ENCODE measurements around the gene PROSER3. TPM values are rescaled to one million over a fixed set of nuclear protein-coding genes. Genes with fewer than 3 reads are reported as not detected.
"Not testable (repeated sequence)": the region's sequence is repeated elsewhere in the genome, so short reads cannot be mapped to it uniquely, and the experiment has no call there.

The PROSER3 gene
- polyA plus RNA-seq, 1 experiment, result 5.2 TPM

DNA sequence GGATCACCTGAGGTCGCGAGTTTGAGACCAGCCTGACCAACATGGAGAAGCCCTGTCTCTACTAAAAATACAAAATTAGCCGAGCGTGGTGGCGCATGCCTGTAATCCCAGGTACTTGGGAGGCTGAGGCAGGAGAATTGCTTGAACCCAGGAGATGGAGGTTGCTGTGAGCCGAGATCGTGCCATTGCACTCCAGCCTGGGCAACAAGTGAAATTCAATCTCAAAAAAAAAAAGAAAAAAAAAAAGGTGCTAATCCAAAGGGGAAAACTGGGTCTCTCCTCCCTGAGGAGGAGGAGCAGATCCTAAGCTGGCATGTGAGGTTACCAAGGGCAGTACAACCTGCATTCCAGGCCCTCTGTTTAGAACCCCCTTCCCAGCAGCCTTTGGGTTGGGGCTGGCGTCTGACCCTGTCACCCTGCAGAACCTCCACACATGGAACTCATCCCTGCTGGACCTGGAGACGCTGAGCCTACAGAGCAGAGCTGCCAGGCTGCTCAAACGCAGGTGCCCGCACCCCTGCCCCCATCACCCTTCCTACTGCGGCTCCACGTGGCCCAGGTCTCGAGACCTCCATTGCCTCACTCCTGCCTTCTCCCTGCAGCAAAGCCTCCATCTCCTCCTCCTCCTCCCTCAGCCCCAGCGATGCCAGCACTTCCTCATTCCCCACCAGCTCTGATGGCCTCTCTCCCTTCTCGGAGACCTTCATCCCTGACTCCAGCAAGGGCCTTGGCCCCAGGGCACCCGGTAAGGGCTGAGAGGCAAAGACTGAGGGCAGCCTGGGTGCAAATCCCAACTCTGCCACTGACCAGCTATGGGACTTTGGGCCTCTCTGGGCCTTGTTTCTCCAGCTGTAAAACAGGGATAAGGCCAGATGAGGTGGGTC, 6.7 kb downstream of the PROSER3 start:
- ChIA-PET CTCF (interaction anchor here (0.6 kb wide), 1 partner anchor 70 kb away, joined by 3 read pairs; no protein-coding TSS in a partner anchor), POLR2A (interaction anchor here (1.5 kb wide), 1 partner anchor 7 kb away, joined by 3 read pairs; no protein-coding TSS in a partner anchor)
- TF ChIP-seq, protein P1, sequence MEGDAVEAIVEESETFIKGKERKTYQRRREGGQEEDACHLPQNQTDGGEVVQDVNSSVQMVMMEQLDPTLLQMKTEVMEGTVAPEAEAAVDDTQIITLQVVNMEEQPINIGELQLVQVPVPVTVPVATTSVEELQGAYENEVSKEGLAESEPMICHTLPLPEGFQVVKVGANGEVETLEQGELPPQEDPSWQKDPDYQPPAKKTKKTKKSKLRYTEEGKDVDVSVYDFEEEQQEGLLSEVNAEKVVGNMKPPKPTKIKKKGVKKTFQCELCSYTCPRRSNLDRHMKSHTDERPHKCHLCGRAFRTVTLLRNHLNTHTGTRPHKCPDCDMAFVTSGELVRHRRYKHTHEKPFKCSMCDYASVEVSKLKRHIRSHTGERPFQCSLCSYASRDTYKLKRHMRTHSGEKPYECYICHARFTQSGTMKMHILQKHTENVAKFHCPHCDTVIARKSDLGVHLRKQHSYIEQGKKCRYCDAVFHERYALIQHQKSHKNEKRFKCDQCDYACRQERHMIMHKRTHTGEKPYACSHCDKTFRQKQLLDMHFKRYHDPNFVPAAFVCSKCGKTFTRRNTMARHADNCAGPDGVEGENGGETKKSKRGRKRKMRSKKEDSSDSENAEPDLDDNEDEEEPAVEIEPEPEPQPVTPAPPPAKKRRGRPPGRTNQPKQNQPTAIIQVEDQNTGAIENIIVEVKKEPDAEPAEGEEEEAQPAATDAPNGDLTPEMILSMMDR (IDR thresholded peaks at IDR 0.05; ENCODE audit: low read depth, low read length), result no peak
- no peaks in the 10 kb centered on the region for H3K27me3 ChIP-seq (ENCODE audit: control insufficient read depth, insufficient read depth, low read length)
- DNase-seq (ENCODE audit: low read depth, low spot score), result no peak
- H3K4me3 ChIP-seq (ENCODE audit: low read depth, low read length), result no peak overlapping the region
- no peak overlapping the region for H3K27ac ChIP-seq (ENCODE audit: low read depth, low read length)
- H3K9me3 ChIP-seq (ENCODE audit: control insufficient read depth, insufficient read depth, low read length), result no peaks in the 10 kb centered on the region

DNA sequence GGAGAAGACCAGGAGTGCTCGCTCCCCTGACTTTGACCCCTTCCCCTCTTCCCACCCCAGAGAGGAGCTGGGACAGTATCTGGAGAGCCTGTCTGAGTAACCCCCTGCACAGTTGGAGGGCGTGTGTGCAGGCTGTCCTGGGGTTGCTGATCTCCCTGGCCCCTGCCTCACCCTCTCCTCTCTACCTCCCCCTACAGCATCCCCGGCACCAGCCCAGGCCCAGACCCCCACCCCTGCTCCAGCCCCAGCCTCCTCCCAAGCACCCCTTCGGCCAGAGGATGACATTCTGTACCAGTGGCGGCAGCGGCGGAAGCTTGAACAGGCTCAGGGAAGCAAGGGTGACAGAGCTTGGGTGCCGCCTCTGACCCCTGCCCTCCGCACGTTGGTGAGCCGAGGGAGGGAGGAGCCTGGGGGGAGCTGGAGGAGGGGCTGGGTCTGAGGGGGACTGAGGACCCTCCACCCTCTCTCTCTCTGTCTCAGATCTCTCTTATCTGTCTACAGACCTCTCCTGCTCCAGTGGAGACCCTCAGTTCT, 8.7 kb downstream of the PROSER3 start:
- ChIA-PET POLR2A (no interaction called here), CTCF (no interaction called here)
- Histone ChIP-seq H3K27ac (ENCODE audit: low read depth, low read length) (no peak overlapping the region), H3K27me3 (ENCODE audit: control insufficient read depth, insufficient read depth, low read length) (no peaks in the 10 kb centered on the region), H3K9me3 (ENCODE audit: control insufficient read depth, insufficient read depth, low read length) (no peaks in the 10 kb centered on the region), H3K4me3 (ENCODE audit: low read depth, low read length) (no peak overlapping the region)
- no peak for DNase-seq (ENCODE audit: low read depth, low spot score)
- TF ChIP-seq, protein P1 (IDR thresholded peaks at IDR 0.05; ENCODE audit: low read depth, low read length), result no peak

DNA sequence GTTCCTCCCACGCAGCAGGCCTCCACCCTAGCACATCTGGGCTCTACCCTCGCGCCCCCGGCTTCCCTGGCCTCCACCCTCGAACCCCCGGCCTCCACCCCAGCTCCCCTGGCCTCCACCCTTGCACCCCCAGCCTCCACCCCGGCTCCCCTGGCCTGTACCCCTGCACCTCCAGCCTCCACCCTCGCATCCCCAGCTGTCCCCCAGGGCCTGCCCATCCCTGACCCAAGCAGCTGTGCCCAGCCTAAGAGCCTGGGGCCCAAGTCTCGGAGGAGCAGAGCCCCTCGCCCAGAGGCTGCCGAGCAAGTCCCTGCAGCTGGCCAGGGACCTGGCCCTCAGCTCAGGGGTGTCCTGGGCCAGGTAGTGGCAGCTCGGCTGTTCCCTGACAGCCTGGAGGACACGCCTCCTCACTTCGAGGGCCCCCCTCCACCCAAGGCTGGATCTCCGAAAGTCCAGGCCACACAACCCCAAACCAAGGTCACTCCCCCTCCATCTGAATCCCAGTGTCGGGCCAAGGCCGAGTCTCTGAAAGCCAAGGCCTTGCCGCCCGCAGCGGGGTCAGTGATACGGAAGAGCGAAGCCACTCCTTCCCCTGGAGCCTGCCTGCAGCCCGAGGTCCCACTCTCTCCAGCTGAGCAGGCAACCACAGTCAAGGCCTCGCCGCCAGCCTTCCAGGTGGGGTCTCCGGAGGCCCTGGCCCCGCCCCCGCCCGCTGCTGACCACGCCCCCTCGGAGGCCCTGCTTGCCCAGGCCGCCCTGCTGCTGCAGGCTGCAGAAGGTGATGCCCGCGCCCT, 9.5 kb downstream of the PROSER3 start:
- ChIA-PET POLR2A (interaction anchor here (0.6 kb wide), 1 partner anchor 227 kb away, joined by 4 read pairs; no protein-coding TSS in a partner anchor), CTCF (no interaction called here)
- Histone ChIP-seq H3K9me3 (ENCODE audit: control insufficient read depth, insufficient read depth, low read length) (no peaks in the 10 kb centered on the region), H3K27ac (ENCODE audit: low read depth, low read length) (no peak overlapping the region), H3K4me3 (ENCODE audit: low read depth, low read length) (no peak overlapping the region), H3K27me3 (ENCODE audit: control insufficient read depth, insufficient read depth, low read length) (no peaks in the 10 kb centered on the region)
- TF ChIP-seq, protein P1 (IDR thresholded peaks at IDR 0.05; ENCODE audit: low read depth, low read length), result no peak
- DNase-seq (ENCODE audit: low read depth, low spot score), result no peak

DNA sequence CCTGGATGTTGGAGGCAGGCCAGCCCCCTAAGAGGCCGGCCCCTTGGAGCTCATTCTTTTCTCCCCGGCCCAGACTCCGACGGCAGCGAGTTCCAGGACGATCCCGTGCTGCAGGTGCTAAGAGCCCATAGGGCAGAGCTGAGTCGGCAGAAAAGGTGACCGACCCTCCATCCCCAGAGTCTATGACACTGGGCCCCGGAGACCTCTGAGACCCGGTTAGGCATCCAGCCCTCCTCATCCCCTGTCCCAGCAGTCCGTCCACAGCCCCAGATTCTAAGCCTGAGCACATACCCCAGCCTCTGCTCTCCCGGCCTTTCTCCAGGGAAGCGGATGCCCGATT, 10.1 kb downstream of the PROSER3 start:
- Histone ChIP-seq H3K27me3 (ENCODE audit: control insufficient read depth, insufficient read depth, low read length) (no peaks in the 10 kb centered on the region), H3K9me3 (ENCODE audit: control insufficient read depth, insufficient read depth, low read length) (no peaks in the 10 kb centered on the region), H3K27ac (ENCODE audit: low read depth, low read length) (no peak overlapping the region), H3K4me3 (ENCODE audit: low read depth, low read length) (no peak overlapping the region)
- ChIA-PET CTCF (no interaction called here), POLR2A (no interaction called here)
- DNase-seq (ENCODE audit: low read depth, low spot score), result no peak
- TF ChIP-seq, protein P1 (IDR thresholded peaks at IDR 0.05; ENCODE audit: low read depth, low read length), result no peak

DNA sequence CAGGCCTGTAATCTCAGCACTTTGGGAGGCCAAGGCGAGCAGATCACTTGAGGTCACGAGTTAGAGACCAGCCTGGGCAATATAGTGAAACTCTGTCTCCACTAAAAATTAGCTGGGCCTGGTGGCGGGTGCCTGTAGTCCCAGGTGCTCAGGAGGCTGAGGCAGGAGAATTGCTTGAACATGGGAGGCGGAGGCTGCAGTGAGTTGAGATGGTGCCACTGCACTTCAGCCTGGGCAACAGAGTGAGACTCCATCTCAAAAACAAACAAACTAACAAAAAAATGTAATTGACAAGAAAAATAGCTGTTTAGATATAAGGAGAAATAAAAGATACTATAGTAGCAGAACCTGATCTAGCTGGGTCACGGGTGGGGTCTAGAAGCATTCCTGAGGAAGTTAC, 14.4 kb downstream of the PROSER3 start:
- H3K27ac ChIP-seq (ENCODE audit: low read depth, low read length); CTCF ChIA-PET; H3K27me3 ChIP-seq (ENCODE audit: control insufficient read depth, insufficient read depth, low read length); DNase-seq (ENCODE audit: low read depth, low spot score); H3K9me3 ChIP-seq (ENCODE audit: control insufficient read depth, insufficient read depth, low read length); H3K4me3 ChIP-seq (ENCODE audit: low read depth, low read length): not testable (repeated sequence)
- POLR2A ChIA-PET, result interaction anchor here (0.6 to 1.0 kb wide), 2 partner anchors 32 to 65 kb away, joined by 3 read pairs; no protein-coding TSS in a partner anchor
